GM12878 (cell line): Measurements from ENCODE around the gene HHAT. TPM values are rescaled to one million over a fixed set of nuclear protein-coding genes. Genes with fewer than 3 reads are reported as not detected.

Source experiments
- ATF7 ChIP-seq: fragments of 450-650 bp; IDR thresholded peaks from 2 replicates; pipeline ENCODE4 v1.6.1; 2016; ENCODE audit warnings: low read depth, mild to moderate bottlenecking
- BMI1 ChIP-seq: fragments of 450-650 bp; IDR thresholded peaks from 2 replicates; pipeline ENCODE4 v1.6.1; 2016; ENCODE audit warnings: mild to moderate bottlenecking, moderate library complexity, borderline replicate concordance
- DPF2 ChIP-seq: fragments of 450-650 bp; IDR thresholded peaks from 2 replicates; pipeline ENCODE4 v1.6.1; 2017; ENCODE audit warnings: mild to moderate bottlenecking
- E2F8 ChIP-seq: fragments of 450-650 bp; IDR thresholded peaks from 2 replicates; pipeline ENCODE4 v1.6.1; 2018; ENCODE audit warnings: mild to moderate bottlenecking, low read depth, moderate library complexity; ENCODE audit not compliant: partially characterized antibody
- E4F1 ChIP-seq: fragments of 450-650 bp; IDR thresholded peaks from 2 replicates; pipeline ENCODE4 v1.6.1; 2018; ENCODE audit warnings: borderline replicate concordance, mild to moderate bottlenecking; ENCODE audit not compliant: partially characterized antibody
- FOXK2 ChIP-seq: fragments of 450-650 bp; IDR thresholded peaks from 2 replicates; pipeline ENCODE4 v1.6.1; 2017; ENCODE audit warnings: mild to moderate bottlenecking, moderate library complexity
- IKZF1 ChIP-seq: fragments of 450-650 bp; conservative IDR thresholded peaks from 2 replicates; pipeline ENCODE4 v1.6.1; 2017; ENCODE audit warnings: antibody characterized with exemption, mild to moderate bottlenecking
- KAT2A ChIP-seq: conservative IDR thresholded peaks from 2 replicates; pipeline ENCODE4 v1.6.1; 2011; ENCODE audit warnings: low read depth, low read length; ENCODE audit not compliant: control insufficient read depth
- MEF2A ChIP-seq: IDR thresholded peaks from 2 replicates; pipeline ENCODE4 v1.6.1; 2011; ENCODE audit warnings: low read depth, mild to moderate bottlenecking, low read length, moderate library complexity; ENCODE audit not compliant: insufficient read depth
- MTA2 ChIP-seq: fragments of 450-650 bp; IDR thresholded peaks from 2 replicates; pipeline ENCODE4 v1.6.1; 2016; ENCODE audit warnings: low read depth, mild to moderate bottlenecking, moderate library complexity
- NFIC ChIP-seq: IDR thresholded peaks from 2 replicates; pipeline ENCODE4 v1.6.1; 2012; ENCODE audit warnings: low read depth, mild to moderate bottlenecking, inconsistent platforms, low read length, moderate library complexity
- NR2F1 ChIP-seq: fragments of 450-650 bp; conservative IDR thresholded peaks from 2 replicates; pipeline ENCODE4 v1.6.1; 2017; ENCODE audit warnings: mild to moderate bottlenecking
- RAD21 ChIP-seq: IDR thresholded peaks from 2 replicates; pipeline ENCODE4 v1.6.1; 2011; ENCODE audit warnings: mild to moderate bottlenecking, low read depth, low read length, moderate library complexity; ENCODE audit not compliant: insufficient read depth
- RAD51 ChIP-seq: fragments of 450-650 bp; IDR thresholded peaks from 2 replicates; pipeline ENCODE4 v1.6.1; 2016; ENCODE audit warnings: moderate library complexity, mild to moderate bottlenecking, inconsistent platforms
- RUNX3 ChIP-seq: IDR thresholded peaks from 2 replicates; pipeline ENCODE4 v1.6.1; 2012; ENCODE audit warnings: low read length, inconsistent platforms
- TAF1 ChIP-seq: IDR thresholded peaks from 2 replicates; pipeline ENCODE4 v1.6.1; 2011; ENCODE audit warnings: mild to moderate bottlenecking, low read depth, low read length, borderline replicate concordance
- ZBED1 ChIP-seq: IDR thresholded peaks from 2 replicates; pipeline ENCODE4 v1.6.1; 2016; ENCODE audit warnings: borderline replicate concordance
- ZZZ3 ChIP-seq: IDR thresholded peaks from 2 replicates; pipeline ENCODE4 v1.6.1; 2011; ENCODE audit warnings: low read depth; ENCODE audit not compliant: control insufficient read depth, insufficient read length
- polyA plus RNA-seq, 11 experiments: library from polyadenylated mRNA; depleted of rRNA in 4 of 11; unstranded in 6 of 11; stranded (reverse) in 5 of 11; fragments of >200 nt; fragmentation: Nextera tagmentation in 4 of 11; fragmentation: Illumina TruSeq in 1 of 11; extraction: Ambion mirVana in 4 of 11; extraction: Trizol in 1 of 11; gene quantifications; 1 replicate in 1 of 11; 2 replicates in 10 of 11; pipeline versions ENCODE4 v1.2.1 to v1.2.3, GENCODE V29; 2011 to 2016; ENCODE audit warnings: inconsistent platforms in 2 of 11, missing spikeins in 2 of 11, low read depth in 1 of 11
- total RNA-seq, 4 experiments: library from RNA; depleted of rRNA in 3 of 4; stranded (reverse); fragments of >200 nt in 3 of 4; fragmentation: Illumina TruSeq in 1 of 4; extraction: Trizol in 1 of 4; gene quantifications; 2 replicates each; pipeline versions ENCODE4 v1.2.1 to v1.2.3, GENCODE V29; 2013 to 2021
- TF ChIP-seq, protein P1 (sequence below): fragments of 450-650 bp; formaldehyde crosslinking; IDR thresholded peaks from 2 replicates; pipeline ENCODE4 v1.4.0; 2020; ENCODE audit warnings: mild to moderate bottlenecking, moderate library complexity
- TF ChIP-seq, protein P2 (sequence below): fragments of 450-650 bp; IDR thresholded peaks from 2 replicates; pipeline ENCODE4 v1.6.1; 2017; ENCODE audit warnings: antibody characterized with exemption, mild to moderate bottlenecking, moderate library complexity

HHAT gene
- total and polyA plus RNA-seq, 10 of the 15 experiments (the other 5 are each of a cell fraction or from before 2014, with no cell fraction given), result 1.2 to 37.6 (median 2.6) TPM

DNA sequence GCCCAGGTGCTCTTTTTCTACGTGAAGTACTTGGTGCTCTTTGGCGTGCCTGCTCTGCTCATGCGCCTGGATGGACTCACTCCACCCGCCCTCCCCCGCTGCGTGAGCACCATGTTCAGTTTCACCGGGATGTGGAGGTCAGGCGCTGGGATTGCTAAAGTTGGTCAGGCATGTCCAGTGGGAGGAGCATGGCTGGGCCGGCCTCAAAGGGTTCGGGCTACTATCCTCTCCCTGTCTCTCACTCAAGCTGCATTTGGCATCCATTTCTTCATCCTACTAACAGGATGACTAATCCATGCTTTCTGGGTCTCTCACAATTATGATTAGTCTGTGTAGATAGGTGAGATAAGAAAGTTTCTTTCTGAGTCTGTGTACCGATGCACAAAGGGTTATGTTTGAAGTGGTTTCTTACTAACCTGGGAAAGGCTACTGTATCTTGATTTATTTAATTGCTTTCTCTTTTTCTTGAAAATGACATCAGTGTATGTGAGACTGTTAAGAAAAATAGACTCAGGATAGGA, 135.9 kb downstream of the HHAT start (continued):
- TF ChIP-seq, protein P1, sequence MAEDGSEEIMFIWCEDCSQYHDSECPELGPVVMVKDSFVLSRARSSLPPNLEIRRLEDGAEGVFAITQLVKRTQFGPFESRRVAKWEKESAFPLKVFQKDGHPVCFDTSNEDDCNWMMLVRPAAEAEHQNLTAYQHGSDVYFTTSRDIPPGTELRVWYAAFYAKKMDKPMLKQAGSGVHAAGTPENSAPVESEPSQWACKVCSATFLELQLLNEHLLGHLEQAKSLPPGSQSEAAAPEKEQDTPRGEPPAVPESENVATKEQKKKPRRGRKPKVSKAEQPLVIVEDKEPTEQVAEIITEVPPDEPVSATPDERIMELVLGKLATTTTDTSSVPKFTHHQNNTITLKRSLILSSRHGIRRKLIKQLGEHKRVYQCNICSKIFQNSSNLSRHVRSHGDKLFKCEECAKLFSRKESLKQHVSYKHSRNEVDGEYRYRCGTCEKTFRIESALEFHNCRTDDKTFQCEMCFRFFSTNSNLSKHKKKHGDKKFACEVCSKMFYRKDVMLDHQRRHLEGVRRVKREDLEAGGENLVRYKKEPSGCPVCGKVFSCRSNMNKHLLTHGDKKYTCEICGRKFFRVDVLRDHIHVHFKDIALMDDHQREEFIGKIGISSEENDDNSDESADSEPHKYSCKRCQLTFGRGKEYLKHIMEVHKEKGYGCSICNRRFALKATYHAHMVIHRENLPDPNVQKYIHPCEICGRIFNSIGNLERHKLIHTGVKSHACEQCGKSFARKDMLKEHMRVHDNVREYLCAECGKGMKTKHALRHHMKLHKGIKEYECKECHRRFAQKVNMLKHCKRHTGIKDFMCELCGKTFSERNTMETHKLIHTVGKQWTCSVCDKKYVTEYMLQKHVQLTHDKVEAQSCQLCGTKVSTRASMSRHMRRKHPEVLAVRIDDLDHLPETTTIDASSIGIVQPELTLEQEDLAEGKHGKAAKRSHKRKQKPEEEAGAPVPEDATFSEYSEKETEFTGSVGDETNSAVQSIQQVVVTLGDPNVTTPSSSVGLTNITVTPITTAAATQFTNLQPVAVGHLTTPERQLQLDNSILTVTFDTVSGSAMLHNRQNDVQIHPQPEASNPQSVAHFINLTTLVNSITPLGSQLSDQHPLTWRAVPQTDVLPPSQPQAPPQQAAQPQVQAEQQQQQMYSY (CRISPR knock-in tag), result no peak
- TF ChIP-seq DPF2 (peak; percentile 87), MEF2A (0 out of 2 replicates have a peak, but pooled peaks have one; percentile 32), BMI1 (no peak), E2F8 (no peak), ZZZ3 (no peak), NFIC (peak; percentile 82), TAF1 (no peak), IKZF1 (peak; percentile 80), RAD51 (no peak), E4F1 (no peak), NR2F1 (peak; percentile 86), KAT2A (no peak), RAD21 (no peak), FOXK2 (no peak), MTA2 (peak; percentile 94), ATF7 (peak; percentile 92), ZBED1 (peak; percentile 38; the same call in 1 of the 2 replicates), RUNX3 (peak; percentile 90)
- TF ChIP-seq, protein P2, sequence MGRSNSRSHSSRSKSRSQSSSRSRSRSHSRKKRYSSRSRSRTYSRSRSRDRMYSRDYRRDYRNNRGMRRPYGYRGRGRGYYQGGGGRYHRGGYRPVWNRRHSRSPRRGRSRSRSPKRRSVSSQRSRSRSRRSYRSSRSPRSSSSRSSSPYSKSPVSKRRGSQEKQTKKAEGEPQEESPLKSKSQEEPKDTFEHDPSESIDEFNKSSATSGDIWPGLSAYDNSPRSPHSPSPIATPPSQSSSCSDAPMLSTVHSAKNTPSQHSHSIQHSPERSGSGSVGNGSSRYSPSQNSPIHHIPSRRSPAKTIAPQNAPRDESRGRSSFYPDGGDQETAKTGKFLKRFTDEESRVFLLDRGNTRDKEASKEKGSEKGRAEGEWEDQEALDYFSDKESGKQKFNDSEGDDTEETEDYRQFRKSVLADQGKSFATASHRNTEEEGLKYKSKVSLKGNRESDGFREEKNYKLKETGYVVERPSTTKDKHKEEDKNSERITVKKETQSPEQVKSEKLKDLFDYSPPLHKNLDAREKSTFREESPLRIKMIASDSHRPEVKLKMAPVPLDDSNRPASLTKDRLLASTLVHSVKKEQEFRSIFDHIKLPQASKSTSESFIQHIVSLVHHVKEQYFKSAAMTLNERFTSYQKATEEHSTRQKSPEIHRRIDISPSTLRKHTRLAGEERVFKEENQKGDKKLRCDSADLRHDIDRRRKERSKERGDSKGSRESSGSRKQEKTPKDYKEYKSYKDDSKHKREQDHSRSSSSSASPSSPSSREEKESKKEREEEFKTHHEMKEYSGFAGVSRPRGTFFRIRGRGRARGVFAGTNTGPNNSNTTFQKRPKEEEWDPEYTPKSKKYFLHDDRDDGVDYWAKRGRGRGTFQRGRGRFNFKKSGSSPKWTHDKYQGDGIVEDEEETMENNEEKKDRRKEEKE, result no peak
